OCI-LY7 (cell line): Measurements from ENCODE around the gene CHSY3. TPM values are rescaled to one million over a fixed set of nuclear protein-coding genes. Genes with fewer than 3 reads are reported as not detected.

Source experiments
- BruUV-seq: library from RNA; stranded (reverse); fragments of 400-500 nt; replicated peaks from 2 replicates; lab custom pipeline; 2021; lab: Mats Ljungman, UMichigan
- CTCF ChIA-PET: fragments of 300-600 bp; sonication (Branson Sonifier 250); formaldehyde crosslinking; loops from one replicate; lab custom pipeline; 2022; ENCODE audit warnings: antibody characterized with exemption; ENCODE audit not compliant: unreplicated experiment; lab: Charles Lee
- POLR2A ChIA-PET: fragments of 300-600 bp; sonication (Branson Sonifier 250); formaldehyde crosslinking; loops from one replicate; lab custom pipeline; 2022; ENCODE audit warnings: antibody characterized with exemption; lab: Charles Lee
- DNase-seq: peaks from one replicate; pipeline ENCODE4 v3.0.0-alpha.2; 2015; ENCODE audit warnings: low spot score
- H2AFZ ChIP-seq: fragments of 200-600 bp; sonication (generic), shearing (Covaris generic); 2 replicates; pipeline ENCODE4 v1.6.1; 2014; ENCODE audit warnings: mild to moderate bottlenecking, antibody characterized with exemption, low read length, moderate library complexity
- H3K27ac ChIP-seq: fragments of 200-600 bp; sonication (generic); 2 replicates; pipeline ENCODE4 v1.5.1; 2014; ENCODE audit warnings: mixed run types, low read depth, mild to moderate bottlenecking, moderate library complexity, low read length, inconsistent platforms; ENCODE audit not compliant: poor library complexity, severe bottlenecking
- H3K36me3 ChIP-seq: fragments of 200-600 bp; sonication (generic); 2 replicates; pipeline ENCODE4 v1.6.1; 2014; ENCODE audit warnings: mild to moderate bottlenecking, antibody characterized with exemption, low read length, moderate library complexity, mixed read lengths; ENCODE audit not compliant: insufficient read depth
- H3K4me1 ChIP-seq: fragments of 200-600 bp; sonication (generic); 2 replicates; pipeline ENCODE4 v1.5.1; 2014; ENCODE audit warnings: mild to moderate bottlenecking, low read length; ENCODE audit not compliant: insufficient read depth, poor library complexity, severe bottlenecking
- H3K4me2 ChIP-seq: fragments of 200-600 bp; sonication (generic); 2 replicates; pipeline ENCODE4 v1.6.1; 2014; ENCODE audit warnings: mild to moderate bottlenecking, low read length
- H3K4me3 ChIP-seq: fragments of 200-600 bp; sonication (generic); 2 replicates; pipeline ENCODE4 v1.5.1; 2014; ENCODE audit warnings: mild to moderate bottlenecking, low read depth, low read length; ENCODE audit not compliant: poor library complexity, severe bottlenecking
- H3K79me2 ChIP-seq: fragments of 200-600 bp; sonication (generic); 2 replicates; pipeline ENCODE4 v1.6.1; 2016; ENCODE audit warnings: low read depth, mild to moderate bottlenecking, low read length, moderate library complexity, mixed read lengths; ENCODE audit not compliant: insufficient read depth
- H3K9me2 ChIP-seq: fragments of 200-600 bp; sonication (generic); 2 replicates; pipeline ENCODE4 v1.6.1; 2016; ENCODE audit warnings: mild to moderate bottlenecking, low read length, mixed read lengths; ENCODE audit not compliant: insufficient read depth
- H3K9me3 ChIP-seq: fragments of 200-600 bp; sonication (generic); 2 replicates; pipeline ENCODE4 v1.6.1; 2014; ENCODE audit warnings: mild to moderate bottlenecking, mixed run types, low read length, mixed read lengths
- H4K20me1 ChIP-seq: fragments of 200-600 bp; sonication (generic); 2 replicates; pipeline ENCODE4 v1.6.1; 2014; ENCODE audit warnings: mild to moderate bottlenecking, antibody characterized with exemption, low read length, moderate library complexity, mixed read lengths; ENCODE audit not compliant: insufficient read depth
- CTCF ChIP-seq: fragments of 200-600 bp; sonication (generic); conservative IDR thresholded peaks from 2 replicates; pipeline ENCODE4 v1.5.1; 2014; ENCODE audit warnings: mild to moderate bottlenecking, antibody characterized with exemption, low read length, moderate library complexity, mixed read lengths
- EZH2phosphoT487 ChIP-seq: fragments of 200-600 bp; sonication (generic); IDR thresholded peaks from 2 replicates; pipeline ENCODE4 v1.6.1; 2018; ENCODE audit warnings: low read depth, borderline replicate concordance, mild to moderate bottlenecking, mixed run types, antibody characterized with exemption, low read length, moderate library complexity, mixed read lengths
- intact Hi-C: fragments of 100-400 bp; cut with micrococcal nuclease; formaldehyde crosslinking; loops from one replicate; pipeline ENCODE4 v1.10.0; 2022; ENCODE audit not compliant: unreplicated experiment
- total RNA-seq, 2 experiments: library from RNA; depleted of rRNA in 1 of 2; stranded (reverse); fragments of >200 nt in 1 of 2; shearing (Covaris generic) in 1 of 2; gene quantifications; 2 replicates each; pipeline ENCODE4 v1.2.3, GENCODE V29; 2014 to 2022

Gene CHSY3
- total RNA-seq, 2 experiments from 2014 or later: not detected

GRCh38 chr5:129966071-129966470 is 61.8 kb downstream of the CHSY3 start:
- Histone ChIP-seq H2AFZ (no peak overlapping the region), H3K36me3 (no peaks in the 10 kb centered on the region), H3K4me1 (no peaks in the 10 kb centered on the region), H3K27ac (no peak overlapping the region), H3K9me2 (no peaks in the 10 kb centered on the region), H4K20me1 (no peaks in the 10 kb centered on the region), H3K4me2 (no peak overlapping the region), H3K4me3 (no peak overlapping the region), H3K9me3 (no peaks in the 10 kb centered on the region), H3K79me2 (no peaks in the 10 kb centered on the region)
- CTCF ChIA-PET: no interaction called here
- BruUV-seq: no TSS peak
- no peak for DNase-seq
- intact Hi-C loops: no loop called here
- TF ChIP-seq CTCF: no peak
- TF ChIP-seq EZH2phosphoT487: no peak
- POLR2A ChIA-PET: no interaction called here

- no TSS peak for BruUV-seq
- POLR2A ChIA-PET: interaction anchor here (0.5 kb wide), 1 partner anchor 109 kb away, joined by 4 read pairs; no protein-coding TSS in a partner anchor
- no peak overlapping the region for H3K27ac ChIP-seq
Observed at GRCh38 chr5:129971714-129972113, 67.4 kb downstream of the CHSY3 start.

More at GRCh38 chr5:129971714-129972113, 67.4 kb downstream of the CHSY3 start:
- no peaks in the 10 kb centered on the region for H3K36me3 ChIP-seq
- H3K79me2 ChIP-seq: no peaks in the 10 kb centered on the region
- no peak for DNase-seq
- no peak overlapping the region for H3K4me2 ChIP-seq
- no peaks in the 10 kb centered on the region for H3K9me2 ChIP-seq
- no peaks in the 10 kb centered on the region for H3K9me3 ChIP-seq
- CTCF ChIA-PET: no interaction called here
- H2AFZ ChIP-seq: no peak overlapping the region
- H3K4me1 ChIP-seq: no peaks in the 10 kb centered on the region
- H4K20me1 ChIP-seq: no peaks in the 10 kb centered on the region
- TF ChIP-seq CTCF: no peak
- no peak for TF ChIP-seq EZH2phosphoT487
- no peak overlapping the region for H3K4me3 ChIP-seq
- intact Hi-C loops: no loop called here
